Measurements from ENCODE around the gene CRACDL. TPM values are rescaled to one million over a fixed set of nuclear protein-coding genes. Genes with fewer than 3 reads are reported as not detected.

CRACDL gene
- total RNA-seq, 1 experiment from 2014 or later, result 1.1 TPM

GRCh38 chr2:98771264-98771663 lies 164.8 kb downstream of the CRACDL start:
- no peak overlapping the region for H3K4me3 ChIP-seq (ENCODE audit: low read depth, low read length)
- H3K9me3 ChIP-seq, result no peaks in the 10 kb centered on the region
- Mint-ChIP-seq H3K9me3 (ENCODE audit: unreplicated experiment) (no peaks in the 10 kb centered on the region), H3K27me3 (ENCODE audit: insufficient read depth, unreplicated experiment) (no peaks in the 10 kb centered on the region), H3K27ac (ENCODE audit: unreplicated experiment) (no peak overlapping the region), H3K4me1 (ENCODE audit: low read depth, unreplicated experiment) (peaks cover 48% of the 10 kb centered on the region), H3K4me3 (ENCODE audit: unreplicated experiment) (no peak overlapping the region), H3K36me3 (ENCODE audit: insufficient read depth, unreplicated experiment) (peaks cover 6% of the 10 kb centered on the region)
- no peak for TF ChIP-seq CTCF (IDR thresholded peaks at IDR 0.05; ENCODE audit: insufficient read depth in 1 of 2, low read depth in 1 of 2, low read length in 1 of 2, severe bottlenecking in 1 of 2, unreplicated experiment in 1 of 2)
- H3K36me3 ChIP-seq (ENCODE audit: control insufficient read depth, insufficient read depth, low read length), result no peaks in the 10 kb centered on the region
- no peak for DNase-seq
- H3K4me1 ChIP-seq, result peaks cover 27% of the 10 kb centered on the region
- intact Hi-C loops (cut with micrococcal nuclease; ENCODE audit: unreplicated experiment), result no loop called here
- BruUV-seq (replicated peaks), result no TSS peak
- H3K27me3 ChIP-seq (replicated peaks; ENCODE audit: control insufficient read depth, insufficient read depth, low read length), result no peaks in the 10 kb centered on the region
- ChIA-PET POLR2A (no interaction called here), CTCF (interaction anchor here (1.1 kb wide), 1 partner anchor 25 kb away, joined by 3 read pairs; no protein-coding TSS in a partner anchor)

GRCh38 chr2:98769784-98770183 lies 166.2 kb downstream of the CRACDL start:
- peaks cover 56% of the 10 kb centered on the region for H3K4me1 Mint-ChIP-seq (ENCODE audit: low read depth, unreplicated experiment)
- H3K4me1 ChIP-seq, result peaks cover 40% of the 10 kb centered on the region
- no peaks in the 10 kb centered on the region for H3K36me3 ChIP-seq (ENCODE audit: control insufficient read depth, insufficient read depth, low read length)
- H3K4me3 ChIP-seq (ENCODE audit: low read depth, low read length), result no peak overlapping the region
- peaks cover 9% of the 10 kb centered on the region for H3K36me3 Mint-ChIP-seq (ENCODE audit: insufficient read depth, unreplicated experiment)
- intact Hi-C loops (cut with micrococcal nuclease; ENCODE audit: unreplicated experiment), result no loop called here
- no peaks in the 10 kb centered on the region for H3K9me3 ChIP-seq
- POLR2A ChIA-PET, result no interaction called here
- peak overlapping the region; percentile 4 for H3K4me3 Mint-ChIP-seq (ENCODE audit: unreplicated experiment)
- DNase-seq, result no peak
- no peaks in the 10 kb centered on the region for H3K27me3 ChIP-seq (replicated peaks; ENCODE audit: control insufficient read depth, insufficient read depth, low read length)
- no peaks in the 10 kb centered on the region for H3K9me3 Mint-ChIP-seq (ENCODE audit: unreplicated experiment)
- no peaks in the 10 kb centered on the region for H3K27me3 Mint-ChIP-seq (ENCODE audit: insufficient read depth, unreplicated experiment)
- BruUV-seq (replicated peaks), result no TSS peak
- H3K27ac Mint-ChIP-seq (ENCODE audit: unreplicated experiment), result peak overlapping the region; percentile 26
- CTCF ChIA-PET, result no interaction called here
- TF ChIP-seq CTCF (IDR thresholded peaks at IDR 0.05; ENCODE audit: insufficient read depth in 1 of 2, low read depth in 1 of 2, low read length in 1 of 2, severe bottlenecking in 1 of 2, unreplicated experiment in 1 of 2), result no peak

GRCh38 chr2:98769114-98769476 lies 166.9 kb downstream of the CRACDL start:
- no peak overlapping the region for H3K4me3 Mint-ChIP-seq (ENCODE audit: unreplicated experiment)

More at GRCh38 chr2:98769114-98769476, 166.9 kb downstream of the CRACDL start:
- no peaks in the 10 kb centered on the region for H3K9me3 Mint-ChIP-seq (ENCODE audit: unreplicated experiment)
- H3K27me3 Mint-ChIP-seq (ENCODE audit: insufficient read depth, unreplicated experiment), result no peaks in the 10 kb centered on the region
- intact Hi-C loops (cut with micrococcal nuclease; ENCODE audit: unreplicated experiment), result no loop called here
- Histone ChIP-seq H3K4me1 (peaks cover 47% of the 10 kb centered on the region), H3K36me3 (ENCODE audit: control insufficient read depth, insufficient read depth, low read length) (no peaks in the 10 kb centered on the region), H3K9me3 (no peaks in the 10 kb centered on the region), H3K27me3 (replicated peaks; ENCODE audit: control insufficient read depth, insufficient read depth, low read length) (no peaks in the 10 kb centered on the region), H3K4me3 (ENCODE audit: low read depth, low read length) (no peak overlapping the region)
- ChIA-PET POLR2A (no interaction called here), CTCF (no interaction called here)
- no peak overlapping the region for H3K27ac Mint-ChIP-seq (ENCODE audit: unreplicated experiment)
- H3K36me3 Mint-ChIP-seq (ENCODE audit: insufficient read depth, unreplicated experiment), result peaks cover 9% of the 10 kb centered on the region
- TF ChIP-seq CTCF (IDR thresholded peaks at IDR 0.05; ENCODE audit: insufficient read depth in 1 of 2, low read depth in 1 of 2, low read length in 1 of 2, severe bottlenecking in 1 of 2, unreplicated experiment in 1 of 2), result no peak
- no TSS peak for BruUV-seq (replicated peaks)
- no peak for DNase-seq
- peaks cover 56% of the 10 kb centered on the region for H3K4me1 Mint-ChIP-seq (ENCODE audit: low read depth, unreplicated experiment)
